Measurements from ENCODE around the gene ANKRD39.
A peak's percentile ranks its signal among the peaks of the same experiment; 100 is the strongest.

The ANKRD39 gene

DNA sequence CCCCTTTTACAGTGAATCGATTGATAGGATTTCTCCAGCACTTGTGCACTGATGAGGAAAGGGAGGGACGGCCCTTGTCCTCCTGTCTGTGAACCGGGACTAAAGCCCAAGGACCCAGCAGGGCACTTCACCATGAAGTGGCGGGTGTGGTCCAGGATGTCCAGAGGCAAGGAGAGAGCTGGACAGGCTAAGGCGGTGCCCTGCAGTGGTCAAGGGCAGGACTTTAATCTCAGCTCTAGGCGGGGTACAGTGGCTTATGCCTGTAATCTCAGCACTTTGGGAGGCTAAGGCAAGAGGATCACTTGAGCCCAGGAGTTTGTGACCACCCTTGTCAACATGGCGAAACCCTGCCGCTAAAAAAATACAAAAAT is 40.3 kb upstream of the ANKRD39 start:
- H3K4me3 ChIP-seq (ENCODE audit: low read length) = no peak overlapping the region
- peaks cover 18% of the 10 kb centered on the region for H3K4me1 ChIP-seq (ENCODE audit: low read length)
- no peaks in the 10 kb centered on the region for H3K36me3 ChIP-seq (replicated peaks; ENCODE audit: insufficient read depth, low read length)
- no peaks in the 10 kb centered on the region for H4K20me1 ChIP-seq (ENCODE audit: insufficient read depth, low read length)
- no peak overlapping the region for H3K4me2 ChIP-seq (ENCODE audit: low read depth, low read length)
- H3K9me2 ChIP-seq (replicated peaks; ENCODE audit: insufficient read depth, low read length) = no peaks in the 10 kb centered on the region
- H3K79me2 ChIP-seq (ENCODE audit: low read length) = no peaks in the 10 kb centered on the region
- H3K9me3 ChIP-seq (replicated peaks; ENCODE audit: insufficient read depth, low read length) = no peaks in the 10 kb centered on the region
- H3K27me3 ChIP-seq (replicated peaks; ENCODE audit: insufficient read depth, low read length) = no peaks in the 10 kb centered on the region
- no peaks in the 10 kb centered on the region for H3F3A ChIP-seq (ENCODE audit: insufficient read depth, low read length)
- no peak overlapping the region for H3K27ac ChIP-seq (ENCODE audit: low read length)
- H3K9ac ChIP-seq (ENCODE audit: low read length) = no peak overlapping the region
- TF ChIP-seq, protein P1, sequence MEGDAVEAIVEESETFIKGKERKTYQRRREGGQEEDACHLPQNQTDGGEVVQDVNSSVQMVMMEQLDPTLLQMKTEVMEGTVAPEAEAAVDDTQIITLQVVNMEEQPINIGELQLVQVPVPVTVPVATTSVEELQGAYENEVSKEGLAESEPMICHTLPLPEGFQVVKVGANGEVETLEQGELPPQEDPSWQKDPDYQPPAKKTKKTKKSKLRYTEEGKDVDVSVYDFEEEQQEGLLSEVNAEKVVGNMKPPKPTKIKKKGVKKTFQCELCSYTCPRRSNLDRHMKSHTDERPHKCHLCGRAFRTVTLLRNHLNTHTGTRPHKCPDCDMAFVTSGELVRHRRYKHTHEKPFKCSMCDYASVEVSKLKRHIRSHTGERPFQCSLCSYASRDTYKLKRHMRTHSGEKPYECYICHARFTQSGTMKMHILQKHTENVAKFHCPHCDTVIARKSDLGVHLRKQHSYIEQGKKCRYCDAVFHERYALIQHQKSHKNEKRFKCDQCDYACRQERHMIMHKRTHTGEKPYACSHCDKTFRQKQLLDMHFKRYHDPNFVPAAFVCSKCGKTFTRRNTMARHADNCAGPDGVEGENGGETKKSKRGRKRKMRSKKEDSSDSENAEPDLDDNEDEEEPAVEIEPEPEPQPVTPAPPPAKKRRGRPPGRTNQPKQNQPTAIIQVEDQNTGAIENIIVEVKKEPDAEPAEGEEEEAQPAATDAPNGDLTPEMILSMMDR (IDR thresholded peaks at IDR 0.05; ENCODE audit: low read length) = no peak
- TF ChIP-seq EZH2 (optimal IDR thresholded peaks at IDR 0.05; ENCODE audit: low read depth, low read length) = no peak
- TF ChIP-seq EZH2phosphoT487 (IDR thresholded peaks at IDR 0.05; ENCODE audit: low read length) = no peak
- no peak for DNase-seq
- no peak overlapping the region for H2AFZ ChIP-seq (ENCODE audit: low read length)

GRCh38 chr2:96897491-96898134 is 39.8 kb upstream of the ANKRD39 start:
- Histone ChIP-seq H3K27me3 (replicated peaks; ENCODE audit: insufficient read depth, low read length) (no peaks in the 10 kb centered on the region), H3K27ac (ENCODE audit: low read length) (no peak overlapping the region), H3K9ac (ENCODE audit: low read length) (no peak overlapping the region), H3K9me3 (replicated peaks; ENCODE audit: insufficient read depth, low read length) (no peaks in the 10 kb centered on the region), H3K4me1 (ENCODE audit: low read length) (peaks cover 18% of the 10 kb centered on the region), H2AFZ (ENCODE audit: low read length) (no peak overlapping the region), H3K9me2 (replicated peaks; ENCODE audit: insufficient read depth, low read length) (no peaks in the 10 kb centered on the region), H3K36me3 (replicated peaks; ENCODE audit: insufficient read depth, low read length) (no peaks in the 10 kb centered on the region), H3K4me2 (ENCODE audit: low read depth, low read length) (no peak overlapping the region), H3F3A (ENCODE audit: insufficient read depth, low read length) (no peaks in the 10 kb centered on the region), H4K20me1 (ENCODE audit: insufficient read depth, low read length) (no peaks in the 10 kb centered on the region), H3K79me2 (ENCODE audit: low read length) (no peaks in the 10 kb centered on the region), H3K4me3 (ENCODE audit: low read length) (no peak overlapping the region)
- DNase-seq = no peak
- TF ChIP-seq EZH2phosphoT487 (IDR thresholded peaks at IDR 0.05; ENCODE audit: low read length) = no peak
- TF ChIP-seq EZH2 (optimal IDR thresholded peaks at IDR 0.05; ENCODE audit: low read depth, low read length) = no peak
- TF ChIP-seq, protein P1 (IDR thresholded peaks at IDR 0.05; ENCODE audit: low read length) = no peak

DNA sequence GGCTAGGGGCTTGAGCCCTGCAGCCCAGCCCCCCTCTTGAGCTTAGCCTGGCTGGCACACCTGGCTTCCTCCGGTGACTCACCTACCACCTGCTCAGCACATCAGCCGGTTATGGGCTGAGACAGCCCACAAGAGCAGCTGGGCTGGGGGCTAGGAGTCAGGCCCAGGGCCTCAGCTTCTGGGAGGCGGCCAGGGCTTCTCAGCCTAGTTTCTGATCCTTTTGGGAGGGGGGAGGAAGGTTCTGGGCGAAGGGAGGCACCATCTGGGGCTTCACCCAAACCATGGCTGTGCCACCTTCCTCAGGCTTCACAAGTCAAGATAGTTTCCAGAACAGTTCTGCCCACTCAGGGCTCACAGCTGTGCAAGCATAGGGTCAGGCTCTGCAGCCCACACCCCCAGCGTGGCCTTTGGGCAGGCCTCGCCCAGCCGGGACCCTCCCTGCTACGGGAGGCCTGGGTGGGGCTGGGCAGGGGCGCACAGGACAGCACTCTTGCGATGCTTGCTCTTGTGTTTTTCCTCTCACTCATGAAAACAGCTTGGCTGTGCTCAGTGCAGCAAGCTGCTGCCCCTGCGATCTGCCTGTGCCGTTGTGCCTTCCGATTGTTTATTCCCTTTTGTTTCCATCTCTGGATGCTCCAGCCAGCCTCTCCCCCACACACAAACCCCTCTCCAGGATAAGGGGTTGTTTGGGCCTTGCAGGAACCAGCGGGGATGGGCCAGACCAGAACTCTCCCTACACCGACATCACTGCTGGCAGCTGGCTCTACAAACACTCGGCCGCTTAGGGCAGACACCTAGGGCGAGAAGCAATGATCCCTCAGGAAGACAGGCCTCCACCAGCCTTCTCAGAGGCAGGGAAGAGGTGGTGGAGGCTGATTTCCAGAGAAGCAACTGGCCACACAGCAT is 38.2 kb upstream of the ANKRD39 start:
- Histone ChIP-seq H3K9me2 (replicated peaks; ENCODE audit: insufficient read depth, low read length) (no peaks in the 10 kb centered on the region), H2AFZ (ENCODE audit: low read length) (peak overlapping the region; percentile 67), H3K36me3 (replicated peaks; ENCODE audit: insufficient read depth, low read length) (no peaks in the 10 kb centered on the region), H3K79me2 (ENCODE audit: low read length) (no peaks in the 10 kb centered on the region), H3F3A (ENCODE audit: insufficient read depth, low read length) (no peaks in the 10 kb centered on the region), H3K27ac (ENCODE audit: low read length) (peak overlapping the region; percentile 25; the same call in 1 of the 2 replicates), H4K20me1 (ENCODE audit: insufficient read depth, low read length) (no peaks in the 10 kb centered on the region), H3K4me3 (ENCODE audit: low read length) (no peak overlapping the region), H3K4me2 (ENCODE audit: low read depth, low read length) (peak overlapping the region; percentile 29), H3K9me3 (replicated peaks; ENCODE audit: insufficient read depth, low read length) (no peaks in the 10 kb centered on the region), H3K27me3 (replicated peaks; ENCODE audit: insufficient read depth, low read length) (no peaks in the 10 kb centered on the region), H3K9ac (ENCODE audit: low read length) (no peak overlapping the region; the same call in 1 of the 2 replicates), H3K4me1 (ENCODE audit: low read length) (peaks cover 18% of the 10 kb centered on the region)
- TF ChIP-seq, protein P1 (IDR thresholded peaks at IDR 0.05; ENCODE audit: low read length) = no peak
- TF ChIP-seq EZH2 (optimal IDR thresholded peaks at IDR 0.05; ENCODE audit: low read depth, low read length) (no peak), EZH2phosphoT487 (IDR thresholded peaks at IDR 0.05; ENCODE audit: low read length) (no peak)
- peak; percentile 66 for DNase-seq
